Neural progenitor cell (in vitro differentiated cells): ENCODE data around the gene STIL. TPM values are rescaled to one million over a fixed set of nuclear protein-coding genes. Genes with fewer than 3 reads are reported as not detected.

Experiments used
- DNase-seq: peaks from one replicate; pipeline ENCODE4 v3.0.0-alpha.2; 2016; ENCODE audit warnings: low spot score
- H2AFZ ChIP-seq: fragments of 200-600 bp; sonication (generic); replicated peaks from 2 replicates; pipeline ENCODE4 v1.6.1; 2016; ENCODE audit warnings: antibody characterized with exemption
- H3F3A ChIP-seq: fragments of 200-600 bp; sonication (generic); 2 replicates; pipeline ENCODE4 v1.6.1; 2016; ENCODE audit warnings: antibody characterized with exemption, low read depth
- H3K27ac ChIP-seq: fragments of 200-600 bp; sonication (generic); 2 replicates; pipeline ENCODE4 v1.5.1; 2016; ENCODE audit warnings: mild to moderate bottlenecking
- H3K27me3 ChIP-seq: fragments of 200-600 bp; sonication (generic); 2 replicates; pipeline ENCODE4 v1.6.1; 2016; ENCODE audit warnings: mild to moderate bottlenecking, moderate library complexity
- H3K36me3 ChIP-seq: fragments of 200-600 bp; sonication (generic); 2 replicates; pipeline ENCODE4 v1.5.1; 2016
- H3K4me1 ChIP-seq: fragments of 200-600 bp; sonication (generic); 2 replicates; pipeline ENCODE4 v1.6.1; 2016; ENCODE audit warnings: mixed run types
- H3K4me2 ChIP-seq: fragments of 200-600 bp; sonication (generic); 2 replicates; pipeline ENCODE4 v1.6.1; 2016
- H3K4me3 ChIP-seq: fragments of 200-600 bp; sonication (generic); 2 replicates; pipeline ENCODE4 v1.5.1; 2016
- H3K79me2 ChIP-seq: fragments of 200-600 bp; sonication (generic); 2 replicates; pipeline ENCODE4 v1.6.1; 2016; ENCODE audit warnings: low read depth
- H3K9ac ChIP-seq: fragments of 200-600 bp; sonication (generic); 2 replicates; pipeline ENCODE4 v1.6.1; 2016
- H3K9me3 ChIP-seq: fragments of 200-600 bp; sonication (generic); 2 replicates; pipeline ENCODE4 v1.5.1; 2016; ENCODE audit warnings: low read depth
- H4K20me1 ChIP-seq: fragments of 200-600 bp; sonication (generic); 2 replicates; pipeline ENCODE4 v1.6.1; 2016; ENCODE audit warnings: low read depth
- H3K27ac Mint-ChIP-seq: 3 replicates; pipeline ENCODE4 v1.8.0; 2021; ENCODE audit warnings: mixed read lengths
- H3K27me3 Mint-ChIP-seq: 2 replicates; pipeline ENCODE4 v1.8.0; 2022; ENCODE audit warnings: low read depth, mild to moderate bottlenecking, inconsistent platforms, moderate library complexity, mixed read lengths; ENCODE audit not compliant: insufficient read depth
- H3K36me3 Mint-ChIP-seq: 3 replicates; pipeline ENCODE4 v1.8.0; 2021; ENCODE audit warnings: mixed read lengths
- H3K4me1 Mint-ChIP-seq: 3 replicates; pipeline ENCODE4 v1.8.0; 2021; ENCODE audit warnings: mixed read lengths
- H3K4me3 Mint-ChIP-seq: 3 replicates; pipeline ENCODE4 v1.8.0; 2021; ENCODE audit warnings: mild to moderate bottlenecking, moderate library complexity, mixed read lengths
- H3K9me3 Mint-ChIP-seq: 3 replicates; pipeline ENCODE4 v1.8.0; 2020; ENCODE audit warnings: mixed read lengths
- CTCF ChIP-seq: fragments of 200-600 bp; sonication (generic); IDR thresholded peaks from 2 replicates; pipeline ENCODE4 v1.5.1; 2017; ENCODE audit warnings: antibody characterized with exemption, mild to moderate bottlenecking
- EZH2 ChIP-seq: fragments of 200-600 bp; sonication (generic); IDR thresholded peaks from 2 replicates; pipeline ENCODE4 v1.6.1; 2017; ENCODE audit warnings: antibody characterized with exemption, mild to moderate bottlenecking, moderate library complexity
- EZH2phosphoT487 ChIP-seq: fragments of 200-600 bp; sonication (generic); IDR thresholded peaks from 2 replicates; pipeline ENCODE4 v1.6.1; 2017; ENCODE audit warnings: antibody characterized with exemption
- total RNA-seq: library from RNA; depleted of rRNA; stranded (reverse); fragments of >200 nt; gene quantifications from 2 replicates; pipeline ENCODE4 v1.2.3, GENCODE V29; 2015; ENCODE audit warnings: low replicate concordance

The STIL gene
- total RNA-seq, 1 donor from 2014 or later = 59.0 TPM

GRCh38 chr1:47233186-47233585 is 80.8 kb downstream of the STIL start:
- no peak for DNase-seq
- Histone ChIP-seq H3K79me2 (no peaks in the 10 kb centered on the region), H3K9ac (no peak overlapping the region), H3K36me3 (no peaks in the 10 kb centered on the region), H4K20me1 (peaks cover 57% of the 10 kb centered on the region), H3K4me2 (no peak overlapping the region), H2AFZ (no peak overlapping the region), H3K4me1 (peaks cover 39% of the 10 kb centered on the region), H3K4me3 (no peak overlapping the region), H3F3A (peaks cover 22% of the 10 kb centered on the region), H3K9me3 (no peaks in the 10 kb centered on the region), H3K27me3 (peaks cover 100% of the 10 kb centered on the region), H3K27ac (no peak overlapping the region)
- H3K9me3 Mint-ChIP-seq = peaks cover 5% of the 10 kb centered on the region
- no peak overlapping the region for H3K27ac Mint-ChIP-seq
- H3K27me3 Mint-ChIP-seq = peaks cover 70% of the 10 kb centered on the region
- peak overlapping the region; percentile 79 for H3K4me3 Mint-ChIP-seq
- H3K4me1 Mint-ChIP-seq = peaks cover 24% of the 10 kb centered on the region
- peaks cover 2% of the 10 kb centered on the region for H3K36me3 Mint-ChIP-seq
- TF ChIP-seq EZH2 (peak; percentile 20), CTCF (no peak), EZH2phosphoT487 (no peak)

GRCh38 chr1:47232187-47232874 is 81.6 kb downstream of the STIL start, which contains the start of gene TAL1:
TSS of gene TAL1 (minus strand) at chr1:47232225. CDS start at chr1:47225888, 6,337 bp downstream.
- H3K9ac ChIP-seq = no peak within 1 kb of the TSS
- H3K27ac ChIP-seq = no peak within 1 kb of the TSS
- peaks cover 39% of the 10 kb centered on the region for H3K4me1 ChIP-seq
- H3K27me3 Mint-ChIP-seq = peaks cover 78% of the 10 kb centered on the region
- H3K4me2 ChIP-seq = peak within 1 kb of the TSS; percentile 82
- H3K4me1 Mint-ChIP-seq = peaks cover 24% of the 10 kb centered on the region
- TF ChIP-seq EZH2 (no peak), EZH2phosphoT487 (no peak), CTCF (no peak)
- no peak within 1 kb of the TSS for H2AFZ ChIP-seq
- no peak within 1 kb of the TSS for H3K27ac Mint-ChIP-seq
- peaks cover 5% of the 10 kb centered on the region for H3K9me3 Mint-ChIP-seq
- peaks cover 100% of the 10 kb centered on the region for H3K27me3 ChIP-seq
- H3K4me3 ChIP-seq = peak within 1 kb of the TSS; percentile 38
- H4K20me1 ChIP-seq = peaks cover 61% of the 10 kb centered on the region
- no peaks in the 10 kb centered on the region for H3K79me2 ChIP-seq
- H3K36me3 Mint-ChIP-seq = peaks cover 2% of the 10 kb centered on the region
- H3K36me3 ChIP-seq = no peaks in the 10 kb centered on the region
- peaks cover 22% of the 10 kb centered on the region for H3F3A ChIP-seq
- peak; percentile 66 for DNase-seq
- H3K4me3 Mint-ChIP-seq = peak within 1 kb of the TSS; percentile 79
- H3K9me3 ChIP-seq = no peaks in the 10 kb centered on the region

- Histone ChIP-seq H3K4me1 (peaks cover 39% of the 10 kb centered on the region), H3K79me2 (no peaks in the 10 kb centered on the region), H4K20me1 (peaks cover 67% of the 10 kb centered on the region), H3K4me2 (peak overlapping the region; percentile 82), H3K27me3 (peaks cover 100% of the 10 kb centered on the region), H3K9me3 (no peaks in the 10 kb centered on the region), H3K4me3 (peak overlapping the region; percentile 38), H3K27ac (no peak overlapping the region), H3F3A (peaks cover 22% of the 10 kb centered on the region), H2AFZ (no peak overlapping the region), H3K36me3 (no peaks in the 10 kb centered on the region), H3K9ac (no peak overlapping the region)
- peak overlapping the region; percentile 76 for H3K4me3 Mint-ChIP-seq
- peaks cover 86% of the 10 kb centered on the region for H3K27me3 Mint-ChIP-seq
- no peak overlapping the region for H3K27ac Mint-ChIP-seq
- TF ChIP-seq EZH2 (peak; percentile 86), EZH2phosphoT487 (peak; percentile 85), CTCF (no peak)
- DNase-seq = peak; percentile 66
- H3K4me1 Mint-ChIP-seq = peaks cover 24% of the 10 kb centered on the region
- peaks cover 5% of the 10 kb centered on the region for H3K9me3 Mint-ChIP-seq
- peaks cover 2% of the 10 kb centered on the region for H3K36me3 Mint-ChIP-seq
Measured at GRCh38 chr1:47231301-47232186, 82.4 kb downstream of the STIL start.
